ENCODE results near the gene BSN. TPM values are rescaled to one million over a fixed set of nuclear protein-coding genes. Genes with fewer than 3 reads are reported as not detected.

BSN gene
- total RNA-seq, 2 donors from 2014 or later, result 1.3 to 6.6 TPM

- intact Hi-C loops (cut with DNase I), result no loop called here
- peak; percentile 21 for ATAC-seq
- peak overlapping the region; percentile 90 to 96 (median 92) for H3K27ac ChIP-seq
Measured at GRCh38 chr3:49674497-49674983, 120.3 kb downstream of the BSN start.

GRCh38 chr3:49675912-49676311, 121.6 kb downstream of the BSN start:
- intact Hi-C loops (cut with DNase I), result loop anchor here (5.0 kb wide), 1 partner anchor 139 kb away; no protein-coding TSS in a partner anchor
- no peak overlapping the region for H3K4me3 ChIP-seq
- H3K27me3 ChIP-seq, result no peaks in the 10 kb centered on the region
- DNase-seq (no peak), ATAC-seq (no peak)
- H3K9me3 ChIP-seq, result no peaks in the 10 kb centered on the region
- H3K27ac ChIP-seq, result no peak overlapping the region
- no peak for TF ChIP-seq POLR2A (IDR thresholded peaks at IDR 0.05)
- TF ChIP-seq, protein P1, sequence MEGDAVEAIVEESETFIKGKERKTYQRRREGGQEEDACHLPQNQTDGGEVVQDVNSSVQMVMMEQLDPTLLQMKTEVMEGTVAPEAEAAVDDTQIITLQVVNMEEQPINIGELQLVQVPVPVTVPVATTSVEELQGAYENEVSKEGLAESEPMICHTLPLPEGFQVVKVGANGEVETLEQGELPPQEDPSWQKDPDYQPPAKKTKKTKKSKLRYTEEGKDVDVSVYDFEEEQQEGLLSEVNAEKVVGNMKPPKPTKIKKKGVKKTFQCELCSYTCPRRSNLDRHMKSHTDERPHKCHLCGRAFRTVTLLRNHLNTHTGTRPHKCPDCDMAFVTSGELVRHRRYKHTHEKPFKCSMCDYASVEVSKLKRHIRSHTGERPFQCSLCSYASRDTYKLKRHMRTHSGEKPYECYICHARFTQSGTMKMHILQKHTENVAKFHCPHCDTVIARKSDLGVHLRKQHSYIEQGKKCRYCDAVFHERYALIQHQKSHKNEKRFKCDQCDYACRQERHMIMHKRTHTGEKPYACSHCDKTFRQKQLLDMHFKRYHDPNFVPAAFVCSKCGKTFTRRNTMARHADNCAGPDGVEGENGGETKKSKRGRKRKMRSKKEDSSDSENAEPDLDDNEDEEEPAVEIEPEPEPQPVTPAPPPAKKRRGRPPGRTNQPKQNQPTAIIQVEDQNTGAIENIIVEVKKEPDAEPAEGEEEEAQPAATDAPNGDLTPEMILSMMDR (IDR thresholded peaks at IDR 0.05), result no peak
- 87% methylated on average over 11 of the region's 11 CpGs; no CpG with 5 or more reads in 1 of the 2 donors for WGBS, 2 donors
- H3K4me1 ChIP-seq, result peaks cover 28% of the 10 kb centered on the region
- peaks cover 0 to 20% of the 10 kb centered on the region in 2 donors for H3K36me3 ChIP-seq (replicated peaks in 1 of 2; ENCODE audit: insufficient read depth in 1 of 2, low read depth in 2 of 2)

More at GRCh38 chr3:49674497-49674983, 120.3 kb downstream of the BSN start:
- Histone ChIP-seq H3K27me3 (no peaks in the 10 kb centered on the region), H3K4me1 (peaks cover 28% of the 10 kb centered on the region), H3K4me3 (peak overlapping the region; percentile 59 to 98), H3K9me3 (no peaks in the 10 kb centered on the region), H3K36me3 (replicated peaks in 1 of 2; ENCODE audit: insufficient read depth in 1 of 2, low read depth in 2 of 2) (peaks cover 0 to 13% of the 10 kb centered on the region in 2 donors)
- 3 to 7% methylated on average over 25 to 34 of the region's 34 CpGs for WGBS, 2 donors
- no peak for DNase-seq
- TF ChIP-seq, protein P1 (IDR thresholded peaks at IDR 0.05), result peak in 1 of 7 experiments; percentile 27
- TF ChIP-seq POLR2A (IDR thresholded peaks at IDR 0.05), result no peak

DNA sequence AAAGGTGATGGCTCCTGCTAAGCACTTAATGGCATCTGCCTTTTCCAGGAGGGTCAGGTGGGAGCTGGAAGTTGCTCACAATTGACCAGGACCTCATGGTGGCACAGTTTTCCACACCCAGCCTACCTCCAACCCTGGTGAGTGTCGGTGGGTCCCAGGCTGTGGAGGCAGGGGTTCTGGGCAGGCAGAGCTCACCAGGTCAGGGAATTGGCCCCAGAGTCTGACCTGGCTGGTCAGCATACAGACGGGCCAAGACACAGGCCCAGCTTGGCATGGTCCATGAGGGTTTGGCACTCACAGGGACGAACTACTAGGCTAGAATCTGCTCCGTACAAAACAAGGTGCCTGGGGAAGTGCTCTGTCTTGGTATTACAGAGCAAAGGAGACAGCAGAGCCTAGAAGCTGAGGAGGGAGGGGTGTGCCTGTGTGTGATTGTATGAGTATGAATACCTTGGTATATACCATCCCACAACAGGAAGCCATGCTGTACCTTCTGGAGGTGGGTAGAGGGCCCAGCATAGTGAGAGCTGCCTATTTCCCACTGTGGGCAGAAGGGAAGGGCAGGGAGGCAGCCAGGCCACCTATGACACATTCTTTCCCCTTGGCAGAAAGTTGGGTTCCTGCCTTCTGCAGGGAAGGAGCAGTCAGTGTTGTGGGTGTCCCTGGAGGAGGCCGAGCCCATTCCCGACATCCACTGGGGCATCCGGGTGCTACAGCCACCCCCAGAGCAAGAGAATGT, 126.4 kb downstream of the BSN start:
- Histone ChIP-seq H3K27me3 (no peaks in the 10 kb centered on the region), H3K27ac (no peak overlapping the region), H3K9me3 (no peaks in the 10 kb centered on the region), H3K4me1 (peaks cover 4% of the 10 kb centered on the region), H3K4me3 (no peak overlapping the region), H3K36me3 (replicated peaks in 1 of 2; ENCODE audit: insufficient read depth in 1 of 2, low read depth in 2 of 2) (peaks cover 0 to 28% of the 10 kb centered on the region in 2 donors)
- no peak for DNase-seq
- WGBS, 2 donors, result 89 to 95% methylated on average over 7 of the region's 7 CpGs
- intact Hi-C loops (cut with DNase I), result no loop called here
- no peak for TF ChIP-seq POLR2A (IDR thresholded peaks at IDR 0.05)
- TF ChIP-seq, protein P1 (IDR thresholded peaks at IDR 0.05), result no peak
- ATAC-seq, result no peak

- H3K27ac ChIP-seq, result no peak overlapping the region
- no peak for DNase-seq
- H3K36me3 ChIP-seq (replicated peaks in 1 of 2; ENCODE audit: insufficient read depth in 1 of 2, low read depth in 2 of 2), result peaks cover 0 to 28% of the 10 kb centered on the region in 2 donors
- H3K4me3 ChIP-seq, result no peak overlapping the region
- H3K27me3 ChIP-seq, result no peaks in the 10 kb centered on the region
- no peak for TF ChIP-seq POLR2A (IDR thresholded peaks at IDR 0.05)
- TF ChIP-seq, protein P1 (IDR thresholded peaks at IDR 0.05), result no peak
- H3K9me3 ChIP-seq, result no peaks in the 10 kb centered on the region
- intact Hi-C loops (cut with DNase I), result no loop called here
- WGBS, 2 donors, result 90 to 94% methylated on average over 2 of the region's 2 CpGs
- no peaks in the 10 kb centered on the region for H3K4me1 ChIP-seq
- ATAC-seq, result no peak
Measured at GRCh38 chr3:49681232-49681522, 126.9 kb downstream of the BSN start.

DNA sequence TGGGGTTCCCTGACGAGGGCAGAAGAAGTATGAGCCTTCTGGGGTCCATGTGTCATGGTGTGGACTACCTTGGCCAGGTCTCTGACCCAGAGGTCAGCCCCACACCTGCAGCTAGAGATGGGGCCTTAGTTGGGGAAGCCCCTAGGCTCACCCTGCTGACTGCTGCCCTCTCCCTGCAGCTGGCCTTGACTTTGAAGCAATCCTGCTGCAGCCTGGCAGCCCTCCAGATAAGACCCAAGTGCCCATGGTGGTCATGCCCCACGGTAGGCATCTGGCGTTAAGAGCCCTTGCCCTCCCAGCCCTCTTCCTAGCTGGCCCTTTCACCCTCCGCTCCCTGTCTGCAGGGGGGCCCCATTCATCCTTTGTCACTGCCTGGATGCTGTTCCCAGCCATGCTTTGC, 127.3 kb downstream of the BSN start:
- TF ChIP-seq POLR2A (IDR thresholded peaks at IDR 0.05), result no peak
- TF ChIP-seq, protein P1 (IDR thresholded peaks at IDR 0.05), result no peak
- no peak overlapping the region for H3K27ac ChIP-seq
- no peaks in the 10 kb centered on the region for H3K4me1 ChIP-seq
- no peak for DNase-seq
- H3K4me3 ChIP-seq, result no peak overlapping the region
- no peaks in the 10 kb centered on the region for H3K9me3 ChIP-seq
- 76 to 100% methylated on average over 1 to 4 of the region's 4 CpGs for WGBS, 2 donors
- intact Hi-C loops (cut with DNase I), result no loop called here
- peaks cover 0 to 28% of the 10 kb centered on the region in 2 donors for H3K36me3 ChIP-seq (replicated peaks in 1 of 2; ENCODE audit: insufficient read depth in 1 of 2, low read depth in 2 of 2)
- H3K27me3 ChIP-seq, result no peaks in the 10 kb centered on the region
- ATAC-seq, result no peak

Data from body of pancreas (tissue), 4 donors.